Epithelial cell of proximal tubule (primary cell): ENCODE results near the gene BRD8. TPM values are rescaled to one million over a fixed set of nuclear protein-coding genes. Genes with fewer than 3 reads are reported as not detected.

Source experiments
- DNase-seq: peaks from one replicate; pipeline ENCODE4 v3.0.0-alpha.2; 2011; ENCODE audit warnings: low read depth
- H3K4me3 ChIP-seq: 2 replicates; pipeline ENCODE4 v1.5.1; 2011; ENCODE audit warnings: low read depth, mild to moderate bottlenecking, low read length
- total RNA-seq: library from RNA; depleted of rRNA; stranded (reverse); fragments of >200 nt; gene quantifications from 2 replicates; pipeline ENCODE4 v1.2.3, GENCODE V29; 2015
- TF ChIP-seq, protein P1 (sequence below): conservative IDR thresholded peaks from 2 replicates; pipeline ENCODE4 v1.5.1; 2012; ENCODE audit warnings: low read depth, mild to moderate bottlenecking, low read length

BRD8 gene
- total RNA-seq, 1 donor from 2014 or later, result 27.9 TPM

DNA sequence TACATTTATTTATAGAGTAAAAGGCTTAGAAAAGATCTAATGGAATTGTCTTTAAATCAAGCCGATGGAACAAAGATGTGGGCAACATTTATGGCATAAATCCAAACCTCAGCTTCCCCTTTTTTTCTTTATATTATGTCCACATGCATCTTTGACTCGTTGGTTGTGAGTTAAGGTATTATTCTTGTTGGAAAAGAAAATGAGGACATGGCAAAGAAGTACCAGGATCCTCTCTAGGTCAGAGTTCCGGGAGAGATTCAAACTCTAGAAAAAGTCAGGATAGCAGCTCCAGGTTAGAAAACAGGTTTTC lies 38.7 kb downstream of the BRD8 start:
- TF ChIP-seq, protein P1, sequence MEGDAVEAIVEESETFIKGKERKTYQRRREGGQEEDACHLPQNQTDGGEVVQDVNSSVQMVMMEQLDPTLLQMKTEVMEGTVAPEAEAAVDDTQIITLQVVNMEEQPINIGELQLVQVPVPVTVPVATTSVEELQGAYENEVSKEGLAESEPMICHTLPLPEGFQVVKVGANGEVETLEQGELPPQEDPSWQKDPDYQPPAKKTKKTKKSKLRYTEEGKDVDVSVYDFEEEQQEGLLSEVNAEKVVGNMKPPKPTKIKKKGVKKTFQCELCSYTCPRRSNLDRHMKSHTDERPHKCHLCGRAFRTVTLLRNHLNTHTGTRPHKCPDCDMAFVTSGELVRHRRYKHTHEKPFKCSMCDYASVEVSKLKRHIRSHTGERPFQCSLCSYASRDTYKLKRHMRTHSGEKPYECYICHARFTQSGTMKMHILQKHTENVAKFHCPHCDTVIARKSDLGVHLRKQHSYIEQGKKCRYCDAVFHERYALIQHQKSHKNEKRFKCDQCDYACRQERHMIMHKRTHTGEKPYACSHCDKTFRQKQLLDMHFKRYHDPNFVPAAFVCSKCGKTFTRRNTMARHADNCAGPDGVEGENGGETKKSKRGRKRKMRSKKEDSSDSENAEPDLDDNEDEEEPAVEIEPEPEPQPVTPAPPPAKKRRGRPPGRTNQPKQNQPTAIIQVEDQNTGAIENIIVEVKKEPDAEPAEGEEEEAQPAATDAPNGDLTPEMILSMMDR, result no peak
- DNase-seq, result no peak
- H3K4me3 ChIP-seq, result peak overlapping the region; percentile 72

DNA sequence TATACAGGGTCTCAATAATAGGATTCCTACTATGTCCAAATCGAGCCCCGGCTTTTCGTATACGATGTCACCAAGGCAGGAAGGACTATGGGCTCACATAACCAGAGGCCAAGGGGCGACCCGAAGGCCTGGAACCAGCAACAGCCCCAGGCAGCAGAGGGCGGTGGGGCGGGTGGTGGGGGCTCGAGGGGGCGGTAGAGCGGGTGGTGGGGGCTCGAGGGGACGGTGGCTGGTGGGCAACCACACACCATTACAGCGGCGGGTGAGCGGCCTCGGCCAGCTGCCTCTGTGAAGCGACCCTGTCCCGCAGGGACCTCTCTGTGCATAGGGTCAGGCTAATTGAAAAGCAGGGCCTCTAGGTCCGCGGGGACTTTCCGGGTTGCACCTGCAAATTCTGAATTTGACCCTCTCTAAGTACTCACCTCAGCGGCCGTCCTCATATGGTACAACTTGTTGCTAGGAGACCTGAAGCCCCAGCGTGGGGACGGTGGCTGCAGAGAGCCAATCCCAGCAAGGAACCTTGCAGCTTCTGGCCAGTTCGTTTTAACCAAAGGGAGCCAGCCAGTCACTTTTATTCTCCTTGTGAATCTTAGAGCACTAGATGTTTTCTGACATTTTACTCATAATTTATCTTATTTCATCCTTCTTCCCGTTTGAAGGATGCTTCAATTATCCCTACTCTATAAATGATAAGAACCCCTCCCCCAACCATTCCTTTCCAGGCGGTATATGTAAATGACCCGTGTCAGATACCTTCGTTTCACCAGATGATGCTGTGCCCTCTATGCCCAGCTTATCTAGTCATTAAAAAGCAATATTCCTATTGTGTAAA lies 39.3 kb downstream of the BRD8 start, which contains the start of gene NME5:
Gene NME5 (minus strand): TSS at position 480 of the 832 bp plus-strand sequence. CDS start 648 bp downstream, outside the sequence.
- H3K4me3 ChIP-seq, result peak within 1 kb of the TSS; percentile 72
- peak; percentile 22 for DNase-seq
- TF ChIP-seq, protein P1, result no peak

DNA sequence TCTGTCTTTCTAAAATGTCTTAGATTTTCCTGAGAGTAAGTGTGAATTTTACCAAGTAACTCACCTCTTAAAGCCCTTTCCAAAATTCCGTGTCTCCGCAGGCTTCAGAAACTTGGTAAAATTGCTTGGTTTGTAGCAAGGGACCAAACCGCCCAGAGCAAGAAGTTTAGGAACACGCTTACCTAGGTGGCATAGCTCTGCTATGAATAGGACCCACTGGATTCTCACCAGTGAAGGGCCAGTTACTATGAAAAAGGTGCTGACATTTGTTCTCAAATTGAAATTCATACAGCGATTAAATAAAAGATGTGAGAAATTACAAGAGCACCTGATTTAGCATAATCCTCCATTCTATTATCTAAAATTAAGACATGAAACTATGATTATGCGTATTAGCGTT lies 45.9 kb downstream of the BRD8 start:
- no peak overlapping the region for H3K4me3 ChIP-seq
- DNase-seq, result no peak
- TF ChIP-seq, protein P1, result no peak

DNA sequence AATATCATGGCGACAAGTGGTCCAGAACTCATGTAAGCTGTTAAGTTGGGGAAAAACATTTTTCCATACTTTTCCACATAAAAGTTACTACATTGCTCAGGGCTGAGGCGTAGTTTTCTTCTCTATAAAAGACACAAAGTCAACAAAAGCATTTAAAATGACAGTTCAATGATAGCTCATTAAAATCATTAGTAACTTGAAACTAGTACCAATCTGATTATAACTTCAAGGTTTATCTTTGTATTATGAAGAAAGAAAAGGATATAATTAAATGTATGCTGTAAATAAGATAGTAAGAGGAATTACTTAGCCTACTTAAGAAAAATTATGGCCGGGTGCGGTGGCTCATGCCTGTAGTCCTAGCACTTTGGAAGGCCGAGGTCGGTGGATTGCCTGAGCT lies 49.1 kb downstream of the BRD8 start:
- no peak for DNase-seq
- TF ChIP-seq, protein P1, result no peak
- no peak overlapping the region for H3K4me3 ChIP-seq

DNA sequence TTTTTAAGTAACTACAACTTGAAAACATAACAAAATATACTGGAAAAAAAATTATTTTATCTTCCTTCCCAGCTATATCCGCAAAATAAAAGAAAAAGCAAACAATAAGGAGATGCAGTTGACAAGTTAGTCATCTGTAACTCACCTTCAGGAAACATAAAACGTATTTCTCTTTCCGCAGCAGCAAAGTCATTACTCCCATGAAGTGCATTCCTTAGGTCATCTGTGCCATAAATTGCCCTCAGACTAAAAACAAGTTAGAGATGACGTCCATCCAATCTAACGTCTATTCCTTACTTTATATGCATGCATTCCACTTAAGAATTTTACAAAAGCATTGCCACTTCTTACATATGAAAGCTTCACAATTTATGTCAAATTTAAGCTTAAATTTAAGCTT lies 50.1 kb downstream of the BRD8 start:
- H3K4me3 ChIP-seq, result no peak overlapping the region
- TF ChIP-seq, protein P1, result no peak
- DNase-seq, result no peak

DNA sequence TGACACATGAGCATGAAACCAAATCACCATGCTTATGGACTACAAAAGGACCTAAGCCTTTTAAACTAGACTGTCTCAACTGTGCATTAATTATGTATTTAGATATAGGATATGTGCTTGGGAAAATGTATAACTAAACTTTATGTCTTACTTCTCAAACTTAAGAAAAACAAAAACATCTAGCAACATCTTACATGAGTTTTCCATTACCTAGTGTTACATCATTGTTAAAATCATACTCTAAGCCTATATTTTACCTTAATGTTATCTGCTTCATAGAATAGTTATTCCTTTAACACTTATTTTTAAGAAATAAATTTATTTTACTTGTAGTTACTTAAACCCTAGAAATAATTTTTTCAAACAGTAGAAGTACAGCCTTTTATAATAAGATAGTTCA lies 63.2 kb downstream of the BRD8 start:
- no peak for DNase-seq
- TF ChIP-seq, protein P1, result no peak
- no peak overlapping the region for H3K4me3 ChIP-seq

DNA sequence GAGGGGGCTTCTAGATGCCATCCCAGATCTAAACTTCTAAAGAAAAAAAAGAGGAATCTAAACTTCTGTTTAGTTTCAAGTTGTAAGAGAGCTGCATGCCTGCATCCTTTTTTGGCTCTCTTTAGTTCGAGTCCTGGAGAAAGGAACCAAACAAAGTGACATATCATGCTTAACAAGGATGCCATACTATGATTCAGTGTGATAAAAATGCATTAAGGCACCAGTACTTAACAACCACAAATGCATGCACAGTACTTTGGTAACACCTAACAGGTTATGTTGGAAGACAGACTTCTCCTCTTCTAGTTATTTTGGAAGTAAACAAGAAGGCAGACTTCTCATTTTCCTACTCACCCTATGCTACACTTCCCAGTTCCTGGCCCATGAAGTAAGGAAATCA lies 66.5 kb downstream of the BRD8 start:
- H3K4me3 ChIP-seq, result no peak overlapping the region
- no peak for DNase-seq
- TF ChIP-seq, protein P1, result no peak
